NOMO-1 treated with dmso at 0.1 percent for 144 hours (cell line): ENCODE results near the gene GCK.
A peak's percentile ranks its signal among the peaks of the same experiment; 100 is the strongest.
"Not testable (repeated sequence)": the region's sequence is repeated elsewhere in the genome, so short reads cannot be mapped to it uniquely, and the experiment has no call there.

Experiments used
- DNase-seq: peaks from one replicate; lab custom pipeline; 2025; ENCODE audit not compliant: unreplicated experiment; lab: John Stamatoyannopoulos, UW

GCK gene

DNA sequence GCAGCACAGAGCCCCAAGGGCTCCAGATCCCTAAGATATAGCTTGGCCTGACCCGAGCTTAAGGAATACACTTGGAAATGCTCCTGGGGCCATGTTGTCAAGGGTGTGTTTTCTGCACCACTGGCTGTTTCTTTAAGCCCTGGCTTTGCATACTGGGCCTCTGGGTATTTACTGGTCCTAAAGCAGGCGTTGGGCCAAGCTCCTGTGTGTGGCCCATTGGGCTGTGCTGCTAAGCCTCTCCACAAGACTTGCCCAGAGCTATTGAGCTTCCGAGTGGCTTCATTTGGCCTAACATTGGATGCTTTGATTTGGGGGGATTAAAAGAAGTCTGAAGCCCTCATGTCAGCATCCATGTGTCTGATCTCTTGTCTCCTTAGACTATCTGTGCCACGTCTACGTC is 16.8 kb upstream of the GCK start:
- DNase-seq: no peak

- DNase-seq: no peak
Measured at GRCh38 chr7:44201813-44202212, 12.6 kb upstream of the GCK start.

- DNase-seq: peak; percentile 92
Measured at GRCh38 chr7:44200699-44201461, 11.6 kb upstream of the GCK start, which contains the start of gene YKT6. Gene YKT6 (plus strand): TSS chr7:44200978. CDS start chr7:44201136, 158 bp downstream.

DNA sequence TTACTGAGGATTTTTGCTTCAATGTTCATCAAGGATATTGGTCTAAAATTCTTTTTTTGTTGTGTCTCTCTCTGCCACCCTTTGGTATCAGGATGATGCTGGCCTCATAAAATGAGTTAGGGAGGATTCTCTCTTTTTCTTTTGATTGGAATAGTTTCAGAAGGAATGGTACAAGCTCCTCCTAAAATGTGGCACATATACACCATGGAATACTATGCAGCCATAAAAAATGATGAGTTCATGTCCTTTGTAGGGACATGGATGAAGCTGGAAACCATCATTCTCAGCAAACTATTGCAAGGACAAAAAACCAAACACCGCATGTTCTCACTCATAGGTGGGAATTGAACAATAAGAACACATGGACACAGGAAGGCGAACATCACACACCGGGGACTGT is 10.9 kb upstream of the GCK start:
- DNase-seq: not testable (repeated sequence)

DNA sequence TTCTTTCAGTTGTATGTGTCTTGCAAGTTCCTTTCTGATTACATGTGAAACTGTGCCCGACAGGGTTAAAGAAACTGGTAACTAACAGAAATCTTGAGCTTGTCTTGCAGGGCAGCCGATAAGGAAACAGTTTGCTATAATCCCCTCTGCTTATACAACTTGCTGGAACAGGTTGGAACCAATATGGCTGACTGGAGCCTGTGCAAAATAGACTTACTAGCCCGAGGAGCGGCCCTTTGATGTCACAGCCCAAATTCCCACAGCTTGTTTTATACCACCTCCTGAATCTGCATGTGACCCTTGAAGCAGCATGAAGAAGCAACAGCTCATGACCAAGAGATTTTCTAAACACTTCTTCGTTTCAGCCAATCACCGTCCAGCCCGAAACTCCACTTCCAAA is 8.2 kb upstream of the GCK start:
- DNase-seq: no peak

DNA sequence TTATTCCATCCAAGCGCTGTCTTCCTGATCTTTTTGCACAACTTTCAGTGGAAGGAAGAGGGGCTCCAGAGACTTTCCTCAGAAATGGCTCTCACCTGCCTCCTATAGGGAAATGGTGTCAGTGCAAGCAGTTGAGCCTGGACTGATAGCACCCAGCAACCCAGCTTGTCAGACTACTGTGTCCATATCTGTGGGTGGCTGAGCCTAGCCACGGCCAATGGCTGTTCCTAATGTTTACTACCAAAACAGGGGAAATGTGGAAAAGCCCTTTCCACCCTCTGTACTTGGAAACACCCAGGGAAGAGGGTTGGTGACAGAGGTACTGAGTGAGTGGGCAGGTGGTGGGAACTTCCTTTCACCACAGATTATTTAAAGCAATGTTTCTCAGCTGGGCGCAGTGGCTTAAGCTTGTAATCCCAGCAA is 7.2 kb upstream of the GCK start:
- DNase-seq: peak; percentile 16

DNA sequence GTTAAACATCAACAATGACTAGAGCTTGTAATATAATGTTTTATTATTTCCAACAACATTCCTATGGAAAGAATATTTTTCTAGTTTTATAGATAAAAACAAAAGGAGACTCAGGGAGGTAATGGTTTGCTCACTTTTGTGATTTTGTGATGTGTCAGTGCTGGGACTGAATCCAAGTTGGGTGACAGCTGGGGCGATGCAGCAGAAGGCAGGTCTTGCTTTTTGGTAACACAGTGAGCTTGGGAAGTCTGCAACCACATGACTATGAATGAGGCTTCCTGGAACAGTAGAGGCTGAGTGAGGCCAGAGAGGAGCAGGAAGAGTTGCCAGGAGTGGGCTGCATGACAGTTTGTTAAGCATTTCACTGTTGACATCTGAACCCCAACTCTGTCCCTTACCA is 6.7 kb upstream of the GCK start:
- no peak for DNase-seq

DNA sequence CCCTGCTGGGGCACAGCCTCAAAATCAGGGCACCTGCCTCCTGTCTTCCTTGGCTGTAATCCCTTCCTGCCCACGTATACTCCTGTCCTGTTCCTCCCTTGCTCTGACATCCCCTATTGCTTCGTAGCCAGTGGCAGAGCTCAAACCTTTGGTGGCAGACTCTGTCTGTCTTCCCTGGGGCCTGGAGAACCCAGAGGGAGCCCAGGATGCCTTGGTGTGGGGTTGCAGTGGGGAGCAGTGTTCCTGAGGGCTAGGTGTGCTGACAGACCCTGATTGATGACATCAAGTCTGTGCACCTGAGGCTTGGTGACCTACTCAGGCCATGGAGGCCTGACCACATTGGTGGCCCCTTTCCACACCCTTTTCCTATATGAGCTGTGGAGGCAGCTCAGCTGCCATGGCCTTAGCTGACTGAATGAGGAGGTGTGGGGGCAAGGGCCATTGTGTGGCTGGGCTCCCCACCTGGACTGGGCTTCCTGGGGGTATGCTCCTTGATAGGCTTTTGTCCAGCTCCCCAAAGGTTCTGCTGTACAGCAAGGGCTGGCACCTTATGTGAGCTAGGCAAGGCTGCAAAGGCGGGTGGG is 5.4 kb upstream of the GCK start:
- DNase-seq: no peak

DNA sequence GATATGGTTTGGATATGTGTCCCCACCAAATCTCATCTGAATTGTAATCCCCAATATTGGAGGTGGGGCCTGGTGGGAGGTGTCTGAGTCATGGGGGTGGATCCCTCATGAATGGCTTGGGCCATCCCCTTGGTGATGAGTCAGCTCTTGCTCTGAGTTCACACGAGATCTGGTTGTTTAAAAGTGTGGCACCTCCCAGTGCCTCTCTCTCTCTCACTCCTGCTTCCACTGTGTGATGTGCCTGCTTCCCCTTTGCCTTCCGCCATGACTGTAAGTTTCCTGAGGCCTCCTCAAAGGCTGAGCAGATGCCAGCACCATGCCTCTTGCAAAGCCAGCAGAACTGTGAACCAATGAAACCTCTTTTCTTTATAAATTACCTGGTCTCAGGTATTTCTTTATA is 4.8 kb upstream of the GCK start:
- no peak for DNase-seq

DNA sequence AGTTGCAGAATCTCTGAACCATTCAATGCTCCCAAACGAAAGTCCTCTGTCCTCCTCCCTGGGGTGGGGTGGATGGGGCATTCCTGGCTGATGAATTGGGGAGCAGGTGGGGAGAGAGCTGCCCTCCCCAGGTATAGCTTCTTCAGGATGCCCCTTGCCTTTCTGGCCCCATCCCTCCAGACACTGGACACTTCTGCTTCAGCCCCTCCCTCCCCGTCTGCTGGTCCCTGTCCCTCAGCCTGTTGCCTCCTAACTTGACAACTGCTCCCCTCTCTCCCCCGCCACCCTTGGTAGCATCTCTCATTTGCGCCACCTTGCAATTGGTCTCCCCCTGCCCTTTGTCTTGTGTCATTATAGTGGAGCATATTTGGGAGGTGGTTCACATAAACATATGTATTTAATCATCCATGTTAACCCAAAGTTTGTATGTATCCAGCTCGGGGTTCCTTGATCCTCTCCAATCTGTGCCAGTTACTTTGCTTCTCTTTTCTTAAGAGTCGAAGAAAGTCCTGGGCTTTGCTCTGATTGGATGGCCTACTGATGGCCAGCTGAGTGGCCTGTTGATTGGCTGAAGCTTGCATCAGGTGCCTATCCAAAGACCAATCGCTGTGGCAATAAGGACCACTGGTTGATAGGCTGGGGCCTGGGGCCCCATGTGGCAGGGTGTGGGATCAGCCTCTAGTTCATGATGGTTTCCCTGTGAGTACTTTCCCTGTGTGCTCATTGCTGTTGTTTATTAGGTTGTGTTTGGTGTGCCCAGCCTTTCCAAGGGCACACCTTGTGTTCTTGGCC is 4.0 kb upstream of the GCK start:
- no peak for DNase-seq

DNA sequence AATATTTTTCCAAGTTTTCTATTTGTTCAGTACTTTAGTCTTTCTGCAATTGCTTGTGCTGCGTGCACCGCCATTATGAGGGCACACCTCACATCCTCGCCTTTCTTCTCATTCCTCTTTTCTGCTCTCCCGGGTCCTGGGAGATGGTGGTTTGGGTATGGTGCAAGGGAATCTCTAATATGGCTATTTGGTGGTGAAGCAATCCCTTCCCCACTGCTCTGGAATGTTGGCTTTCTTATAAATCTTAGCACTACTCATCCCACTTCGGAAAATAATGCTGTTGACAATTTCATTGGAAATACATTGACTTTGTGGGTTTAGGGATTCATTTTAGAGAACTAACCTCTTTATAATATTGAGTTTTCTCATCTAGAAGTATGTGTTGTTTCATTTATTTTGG is 1.9 kb upstream of the GCK start:
- DNase-seq: no peak

GRCh38 chr7:44189993-44190872 is 994 bp upstream of the GCK start:
- DNase-seq: no peak

DNA sequence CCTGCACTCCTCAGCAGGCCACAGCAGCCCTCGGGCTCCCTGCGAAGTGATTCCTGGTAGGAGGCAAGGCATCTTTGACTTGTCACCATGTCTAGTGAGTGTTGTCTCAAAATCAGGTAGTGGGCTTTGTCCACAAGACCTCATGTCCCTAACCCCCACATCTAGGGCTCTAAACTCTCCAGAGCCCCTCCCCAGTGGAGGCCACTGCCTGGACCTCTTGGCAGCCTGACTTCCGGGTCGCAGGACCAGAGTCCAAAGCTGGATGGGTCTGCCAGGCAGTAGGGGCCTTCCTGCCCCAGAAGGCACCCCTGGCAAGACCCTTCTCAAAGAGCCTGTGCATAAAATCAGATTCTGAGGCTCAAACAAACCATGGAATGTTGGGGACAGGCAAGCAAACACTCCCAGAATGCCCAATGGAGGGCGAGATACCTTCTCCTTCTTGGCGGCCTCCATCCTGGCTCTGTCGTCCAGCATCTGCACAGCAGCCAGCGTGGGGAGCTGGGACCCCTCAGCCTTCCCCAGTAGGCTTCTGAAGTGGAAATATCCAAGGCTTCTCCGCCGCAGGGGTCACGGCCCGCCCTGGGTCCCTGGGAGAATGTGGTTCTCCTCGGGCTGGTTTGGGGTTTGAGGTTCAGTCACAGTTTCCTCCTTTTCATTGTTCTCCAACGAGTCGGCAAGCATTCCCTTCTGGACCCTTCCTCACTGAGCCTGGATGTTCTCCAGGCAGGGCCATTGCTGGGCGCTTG is 586 bp downstream of the GCK start:
- DNase-seq: no peak

DNA sequence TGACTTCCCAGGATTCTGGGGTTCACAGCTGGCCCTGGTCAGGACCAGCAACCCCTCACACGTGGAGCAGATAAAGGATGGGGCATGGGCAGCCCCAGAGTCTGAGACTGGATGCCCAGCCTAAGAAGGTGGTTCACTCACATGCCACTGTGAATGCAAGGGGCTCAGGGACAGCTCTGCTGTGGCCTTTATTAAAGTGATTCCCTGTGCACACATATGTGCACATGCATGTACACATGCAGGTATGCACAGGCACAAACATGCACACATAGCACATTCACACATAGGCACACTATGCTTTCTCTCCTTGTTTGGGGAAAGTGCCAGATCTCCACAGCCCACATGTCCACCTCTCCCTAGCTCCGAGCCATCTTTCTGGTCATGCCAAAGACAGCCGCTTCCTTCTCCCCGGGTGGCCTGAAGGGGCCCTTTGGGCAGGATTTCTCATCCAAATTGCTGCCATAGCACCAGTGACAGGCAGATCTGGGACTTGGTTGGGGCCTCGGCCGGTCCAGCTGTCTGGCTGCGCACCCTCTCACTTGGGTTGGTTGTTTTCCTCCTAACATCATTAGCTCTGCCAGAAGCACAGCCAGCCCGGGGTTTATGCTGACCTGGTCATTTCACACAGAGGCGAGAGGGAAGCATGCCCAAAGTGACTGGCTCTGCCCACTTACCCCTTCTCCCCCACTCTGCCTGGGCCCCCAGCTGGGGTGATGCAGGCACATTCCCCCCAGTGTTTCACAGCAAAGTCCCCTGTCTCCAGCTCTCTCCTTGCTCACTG is 1.4 kb downstream of the GCK start:
- DNase-seq: no peak

DNA sequence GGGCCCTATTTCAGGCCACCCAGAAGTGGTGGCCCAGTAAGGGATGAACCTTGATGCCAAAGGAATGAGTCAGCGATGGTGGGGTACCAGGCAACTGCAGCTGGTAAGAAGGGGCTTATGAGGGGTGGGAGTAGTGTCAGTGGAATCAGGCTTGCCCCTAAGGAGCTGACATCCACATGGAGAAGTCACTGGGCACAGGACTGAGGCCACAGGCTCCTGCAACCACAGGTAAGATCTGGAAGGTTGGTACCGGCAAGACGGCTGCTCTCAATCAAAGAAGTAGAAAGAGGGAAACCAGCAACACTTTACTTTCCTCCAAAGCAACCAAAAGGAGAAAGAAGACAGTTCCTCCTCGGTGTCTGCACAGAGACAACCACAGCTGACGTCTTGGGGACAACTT is 2.5 kb downstream of the GCK start:
- no peak for DNase-seq

DNA sequence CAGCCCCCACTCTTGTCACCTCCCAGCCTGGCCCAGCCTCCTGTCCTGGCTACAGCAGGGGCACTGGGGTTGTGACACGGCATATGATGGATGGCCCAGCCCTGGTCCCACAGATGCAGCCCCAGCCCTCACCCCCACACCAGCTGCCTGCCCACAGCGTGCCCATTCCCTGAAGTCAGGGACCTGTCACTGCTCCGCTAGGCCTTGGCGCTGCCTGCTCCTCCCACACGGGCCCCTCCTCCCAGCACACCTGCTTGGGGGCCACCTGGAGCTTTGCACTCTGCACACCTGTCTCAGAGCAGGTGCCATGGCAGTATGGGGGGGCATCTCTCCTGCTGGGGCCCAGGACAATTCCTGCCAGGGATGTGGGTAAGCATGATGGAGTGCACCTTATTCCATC is 3.5 kb downstream of the GCK start:
- DNase-seq: no peak

DNA sequence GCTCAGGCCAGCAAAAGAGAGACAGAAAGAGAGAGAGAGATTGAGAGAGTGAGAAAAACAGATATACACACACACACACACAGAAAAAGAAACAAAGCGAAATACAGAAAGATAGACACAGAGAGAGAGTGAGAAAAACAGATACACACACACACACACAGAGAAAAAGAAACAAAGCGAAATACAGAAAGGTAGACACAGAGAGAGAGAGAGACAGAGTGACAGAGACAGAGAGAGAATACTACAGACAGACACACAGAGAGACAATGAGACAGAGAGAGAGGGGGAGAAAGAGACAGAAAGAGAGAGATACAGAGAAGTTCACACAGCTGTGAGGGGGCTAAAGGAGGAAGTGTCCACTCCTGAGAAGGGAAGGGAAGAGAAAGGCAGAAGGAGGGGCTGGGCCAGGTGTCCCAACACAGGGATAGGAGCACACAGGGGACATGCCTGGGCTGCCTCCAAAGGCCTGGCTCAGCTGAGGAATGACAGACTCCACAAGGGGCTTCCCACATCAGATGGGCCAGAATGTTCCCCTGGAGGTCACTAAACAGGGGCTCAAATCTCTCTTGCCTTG is 4.3 kb downstream of the GCK start:
- no peak for DNase-seq

- DNase-seq: no peak
Measured at GRCh38 chr7:44184206-44184872, 4.9 kb downstream of the GCK start.

DNA sequence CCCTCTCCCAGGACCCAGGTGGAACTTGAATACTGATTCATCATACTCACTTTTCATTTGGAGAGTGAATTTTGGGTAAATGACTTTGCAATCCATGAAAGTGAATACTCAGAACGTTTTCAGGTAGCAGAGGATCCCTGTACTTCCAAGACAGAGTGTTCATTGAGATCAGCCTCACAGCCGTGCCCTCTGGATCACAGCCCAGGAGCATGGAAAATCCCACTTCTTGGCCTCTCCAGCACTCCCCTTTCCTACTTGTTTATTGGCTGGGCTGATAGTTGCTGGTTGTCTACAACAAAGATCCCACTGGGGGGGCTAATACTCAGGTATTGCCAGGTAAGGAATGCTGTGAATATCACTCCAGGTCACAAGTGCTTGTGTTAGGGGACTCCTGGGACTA is 5.9 kb downstream of the GCK start:
- no peak for DNase-seq
